Measurements from ENCODE around the gene ZNF385C. TPM values are rescaled to one million over a fixed set of nuclear protein-coding genes. Genes with fewer than 3 reads are reported as not detected.

Gene ZNF385C
- total and polyA plus RNA-seq, 2 of the 13 experiments (the other 11 are each of a cell fraction or from before 2014, with no cell fraction given): 2.3 to 6.1 TPM

DNA sequence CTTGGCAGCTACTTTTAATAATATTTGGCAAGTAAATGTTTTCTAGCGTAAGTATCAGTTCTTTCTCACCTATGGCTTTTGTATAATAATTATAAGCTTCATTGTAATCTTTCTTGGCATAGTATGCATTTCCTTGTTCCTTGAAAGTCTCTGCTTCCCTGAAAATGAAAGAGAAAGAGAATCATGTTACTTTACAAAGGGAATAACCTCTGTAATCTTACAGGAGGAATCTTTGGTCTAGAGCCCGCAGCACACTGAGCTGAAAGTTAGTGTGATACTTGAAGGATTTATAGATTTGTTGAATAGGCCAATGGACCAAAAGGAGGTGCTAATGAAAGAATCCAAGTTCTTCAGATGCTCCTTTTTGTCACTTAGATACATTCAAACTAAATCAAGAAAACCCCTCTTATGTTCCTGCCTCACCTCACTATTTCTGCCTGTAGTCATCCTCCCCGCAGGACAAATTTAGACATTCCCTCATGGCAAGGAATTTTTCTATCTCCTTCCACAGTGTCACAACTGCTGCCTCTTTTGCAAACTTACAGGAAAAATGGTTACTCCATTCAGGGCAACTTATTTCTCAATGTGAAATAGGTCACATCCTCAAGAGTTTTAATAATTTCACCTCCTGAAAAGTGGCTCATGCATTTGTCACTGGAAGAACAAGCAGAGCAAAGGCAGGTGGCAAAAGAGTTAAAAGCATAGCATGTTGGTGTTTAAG, 97.7 kb downstream of the ZNF385C start:
- no peaks in the 10 kb centered on the region for H3K9me3 ChIP-seq (ENCODE audit: low read length)
- intact Hi-C loops (cut with micrococcal nuclease; ENCODE audit: unreplicated experiment) (no loop called here), in situ Hi-C loops (cut with HindIII; ENCODE audit: extremely low pct_ligation_motif_present, low pct_unique_long_range_greater_than_20kb) (no loop called here)
- H3K27ac ChIP-seq (ENCODE audit: extremely low read length, insufficient read depth, low read length): no peak overlapping the region
- ATAC-seq: no peak
- ChIA-PET POLR2A (interaction anchor here (0.5 kb wide), 1 partner anchor 17 kb away, joined by 3 read pairs; no protein-coding TSS in a partner anchor), CTCF (ENCODE audit: low intra/inter-chr PET ratio, low total read pairs) (no interaction called here)
- H3K9ac ChIP-seq (ENCODE audit: insufficient read depth, low read depth, low read length): no peak overlapping the region
- no peak for FAIRE-seq
- H3K27me3 ChIP-seq (ENCODE audit: control insufficient read depth in 1 of 2, insufficient read depth in 2 of 2, low read length in 2 of 2): no peaks in the 10 kb centered on the region
- H3K4me1 ChIP-seq (ENCODE audit: insufficient read depth, low read length): peaks cover 40% of the 10 kb centered on the region
- H2AFZ ChIP-seq (ENCODE audit: low read length): no peak overlapping the region
- TF ChIP-seq, protein P1, sequence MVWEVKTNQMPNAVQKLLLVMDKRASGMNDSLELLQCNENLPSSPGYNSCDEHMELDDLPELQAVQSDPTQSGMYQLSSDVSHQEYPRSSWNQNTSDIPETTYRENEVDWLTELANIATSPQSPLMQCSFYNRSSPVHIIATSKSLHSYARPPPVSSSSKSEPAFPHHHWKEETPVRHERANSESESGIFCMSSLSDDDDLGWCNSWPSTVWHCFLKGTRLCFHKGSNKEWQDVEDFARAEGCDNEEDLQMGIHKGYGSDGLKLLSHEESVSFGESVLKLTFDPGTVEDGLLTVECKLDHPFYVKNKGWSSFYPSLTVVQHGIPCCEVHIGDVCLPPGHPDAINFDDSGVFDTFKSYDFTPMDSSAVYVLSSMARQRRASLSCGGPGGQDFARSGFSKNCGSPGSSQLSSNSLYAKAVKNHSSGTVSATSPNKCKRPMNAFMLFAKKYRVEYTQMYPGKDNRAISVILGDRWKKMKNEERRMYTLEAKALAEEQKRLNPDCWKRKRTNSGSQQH (CRISPR knock-in tag; IDR thresholded peaks at IDR 0.05; ENCODE audit: low read depth): no peak
- TF ChIP-seq PAX8 (CRISPR knock-in tag; IDR thresholded peaks at IDR 0.05; ENCODE audit: borderline replicate concordance) (no peak), MBD4 (IDR thresholded peaks at IDR 0.05; ENCODE audit: borderline replicate concordance, low read length) (no peak), ZFP82 (CRISPR knock-in tag; IDR thresholded peaks at IDR 0.05; ENCODE audit: borderline replicate concordance) (no peak), ZNF143 (CRISPR knock-in tag; IDR thresholded peaks at IDR 0.05) (no peak)
- TF ChIP-seq, protein P2, sequence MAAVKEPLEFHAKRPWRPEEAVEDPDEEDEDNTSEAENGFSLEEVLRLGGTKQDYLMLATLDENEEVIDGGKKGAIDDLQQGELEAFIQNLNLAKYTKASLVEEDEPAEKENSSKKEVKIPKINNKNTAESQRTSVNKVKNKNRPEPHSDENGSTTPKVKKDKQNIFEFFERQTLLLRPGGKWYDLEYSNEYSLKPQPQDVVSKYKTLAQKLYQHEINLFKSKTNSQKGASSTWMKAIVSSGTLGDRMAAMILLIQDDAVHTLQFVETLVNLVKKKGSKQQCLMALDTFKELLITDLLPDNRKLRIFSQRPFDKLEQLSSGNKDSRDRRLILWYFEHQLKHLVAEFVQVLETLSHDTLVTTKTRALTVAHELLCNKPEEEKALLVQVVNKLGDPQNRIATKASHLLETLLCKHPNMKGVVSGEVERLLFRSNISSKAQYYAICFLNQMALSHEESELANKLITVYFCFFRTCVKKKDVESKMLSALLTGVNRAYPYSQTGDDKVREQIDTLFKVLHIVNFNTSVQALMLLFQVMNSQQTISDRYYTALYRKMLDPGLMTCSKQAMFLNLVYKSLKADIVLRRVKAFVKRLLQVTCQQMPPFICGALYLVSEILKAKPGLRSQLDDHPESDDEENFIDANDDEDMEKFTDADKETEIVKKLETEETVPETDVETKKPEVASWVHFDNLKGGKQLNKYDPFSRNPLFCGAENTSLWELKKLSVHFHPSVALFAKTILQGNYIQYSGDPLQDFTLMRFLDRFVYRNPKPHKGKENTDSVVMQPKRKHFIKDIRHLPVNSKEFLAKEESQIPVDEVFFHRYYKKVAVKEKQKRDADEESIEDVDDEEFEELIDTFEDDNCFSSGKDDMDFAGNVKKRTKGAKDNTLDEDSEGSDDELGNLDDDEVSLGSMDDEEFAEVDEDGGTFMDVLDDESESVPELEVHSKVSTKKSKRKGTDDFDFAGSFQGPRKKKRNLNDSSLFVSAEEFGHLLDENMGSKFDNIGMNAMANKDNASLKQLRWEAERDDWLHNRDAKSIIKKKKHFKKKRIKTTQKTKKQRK (IDR thresholded peaks at IDR 0.05; ENCODE audit: low read length): no peak
- TF ChIP-seq, protein P3, sequence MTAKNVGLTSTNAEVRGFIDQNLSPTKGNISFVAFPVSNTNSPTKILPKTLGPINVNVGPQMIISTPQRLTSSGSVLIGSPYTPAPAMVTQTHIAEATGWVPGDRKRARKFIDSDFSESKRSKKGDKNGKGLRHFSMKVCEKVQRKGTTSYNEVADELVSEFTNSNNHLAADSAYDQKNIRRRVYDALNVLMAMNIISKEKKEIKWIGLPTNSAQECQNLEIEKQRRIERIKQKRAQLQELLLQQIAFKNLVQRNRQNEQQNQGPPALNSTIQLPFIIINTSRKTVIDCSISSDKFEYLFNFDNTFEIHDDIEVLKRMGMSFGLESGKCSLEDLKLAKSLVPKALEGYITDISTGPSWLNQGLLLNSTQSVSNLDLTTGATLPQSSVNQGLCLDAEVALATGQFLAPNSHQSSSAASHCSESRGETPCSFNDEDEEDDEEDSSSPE (CRISPR knock-in tag; IDR thresholded peaks at IDR 0.05): no peak
- TF ChIP-seq, protein P4, sequence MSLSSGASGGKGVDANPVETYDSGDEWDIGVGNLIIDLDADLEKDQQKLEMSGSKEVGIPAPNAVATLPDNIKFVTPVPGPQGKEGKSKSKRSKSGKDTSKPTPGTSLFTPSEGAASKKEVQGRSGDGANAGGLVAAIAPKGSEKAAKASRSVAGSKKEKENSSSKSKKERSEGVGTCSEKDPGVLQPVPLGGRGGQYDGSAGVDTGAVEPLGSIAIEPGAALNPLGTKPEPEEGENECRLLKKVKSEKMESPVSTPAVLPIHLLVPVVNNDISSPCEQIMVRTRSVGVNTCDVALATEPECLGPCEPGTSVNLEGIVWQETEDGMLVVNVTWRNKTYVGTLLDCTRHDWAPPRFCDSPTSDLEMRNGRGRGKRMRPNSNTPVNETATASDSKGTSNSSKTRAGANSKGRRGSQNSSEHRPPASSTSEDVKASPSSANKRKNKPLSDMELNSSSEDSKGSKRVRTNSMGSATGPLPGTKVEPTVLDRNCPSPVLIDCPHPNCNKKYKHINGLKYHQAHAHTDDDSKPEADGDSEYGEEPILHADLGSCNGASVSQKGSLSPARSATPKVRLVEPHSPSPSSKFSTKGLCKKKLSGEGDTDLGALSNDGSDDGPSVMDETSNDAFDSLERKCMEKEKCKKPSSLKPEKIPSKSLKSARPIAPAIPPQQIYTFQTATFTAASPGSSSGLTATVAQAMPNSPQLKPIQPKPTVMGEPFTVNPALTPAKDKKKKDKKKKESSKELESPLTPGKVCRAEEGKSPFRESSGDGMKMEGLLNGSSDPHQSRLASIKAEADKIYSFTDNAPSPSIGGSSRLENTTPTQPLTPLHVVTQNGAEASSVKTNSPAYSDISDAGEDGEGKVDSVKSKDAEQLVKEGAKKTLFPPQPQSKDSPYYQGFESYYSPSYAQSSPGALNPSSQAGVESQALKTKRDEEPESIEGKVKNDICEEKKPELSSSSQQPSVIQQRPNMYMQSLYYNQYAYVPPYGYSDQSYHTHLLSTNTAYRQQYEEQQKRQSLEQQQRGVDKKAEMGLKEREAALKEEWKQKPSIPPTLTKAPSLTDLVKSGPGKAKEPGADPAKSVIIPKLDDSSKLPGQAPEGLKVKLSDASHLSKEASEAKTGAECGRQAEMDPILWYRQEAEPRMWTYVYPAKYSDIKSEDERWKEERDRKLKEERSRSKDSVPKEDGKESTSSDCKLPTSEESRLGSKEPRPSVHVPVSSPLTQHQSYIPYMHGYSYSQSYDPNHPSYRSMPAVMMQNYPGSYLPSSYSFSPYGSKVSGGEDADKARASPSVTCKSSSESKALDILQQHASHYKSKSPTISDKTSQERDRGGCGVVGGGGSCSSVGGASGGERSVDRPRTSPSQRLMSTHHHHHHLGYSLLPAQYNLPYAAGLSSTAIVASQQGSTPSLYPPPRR (CRISPR knock-in tag; IDR thresholded peaks at IDR 0.05; ENCODE audit: borderline replicate concordance): no peak
- peaks cover 33 to 62% of the 10 kb centered on the region in 2 experiments for H3K36me3 ChIP-seq (replicated peaks in 1 of 2; ENCODE audit: control insufficient read depth in 1 of 2, insufficient read depth in 2 of 2, low read length in 2 of 2)
- no peak overlapping the region for H3K4me3 ChIP-seq (replicated peaks in 1 of 3; ENCODE audit: insufficient read depth in 1 of 3, low read depth in 2 of 3, low read length in 3 of 3)
- no TSS peak for BruUV-seq (replicated peaks)
- WGBS (ENCODE audit: low lambda C conversion rate): 96% methylated on average over 3 of the region's 3 CpGs
- no peak for DNase-seq (ENCODE audit: low spot score)
- H3K4me2 ChIP-seq (ENCODE audit: low read depth, low read length): no peak overlapping the region
- H3K79me2 ChIP-seq (ENCODE audit: insufficient read depth, low read length): peaks cover 51% of the 10 kb centered on the region
- peaks cover 9% of the 10 kb centered on the region for H4K20me1 ChIP-seq (ENCODE audit: insufficient read depth, low read length)
